ENCODE results near the gene SHCBP1. TPM values are rescaled to one million over a fixed set of nuclear protein-coding genes. Genes with fewer than 3 reads are reported as not detected.

Gene SHCBP1
- total RNA-seq, 3 donors from 2014 or later = 0.63 to 7.7 (median 2.3) TPM

DNA sequence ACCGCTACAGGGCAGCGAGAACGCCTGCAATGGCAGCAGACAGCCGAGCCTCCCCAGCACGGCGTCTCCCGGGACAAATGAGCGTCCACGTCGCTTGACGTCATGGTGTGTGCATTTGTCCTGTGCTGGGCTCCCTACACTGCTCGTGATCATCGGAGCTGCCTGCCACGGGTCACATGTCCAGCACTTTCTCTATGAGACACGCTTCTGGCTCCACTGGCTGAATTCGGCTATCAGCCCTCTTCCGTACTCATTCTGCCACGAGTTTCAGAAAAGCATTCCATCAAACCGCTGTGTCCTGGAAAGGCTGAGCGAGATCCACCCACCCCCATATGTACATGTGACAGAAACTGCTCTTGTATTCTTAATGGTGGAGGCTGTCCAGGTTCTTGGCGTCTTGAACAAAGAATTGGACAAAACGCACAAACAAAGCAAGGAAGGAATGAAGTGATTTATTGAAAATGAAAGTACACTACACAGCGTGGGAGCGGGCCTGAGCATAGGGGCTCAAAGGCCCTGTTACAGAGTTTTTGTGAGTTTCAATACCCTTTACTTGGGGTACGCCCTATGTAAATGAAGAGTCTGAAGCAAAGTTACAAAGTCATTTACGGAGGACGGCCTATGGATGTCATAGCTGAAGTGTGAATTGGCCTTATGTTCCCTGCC, 28.5 kb upstream of the SHCBP1 start:
- ATAC-seq (peak; percentile 57), DNase-seq (peak in 2 of 3 donors; percentile 41 to 59)
- no peaks in the 10 kb centered on the region for H3K9me3 ChIP-seq
- peaks cover 2% of the 10 kb centered on the region for H3K4me1 ChIP-seq (ENCODE audit: low read depth)
- TF ChIP-seq, protein P1, sequence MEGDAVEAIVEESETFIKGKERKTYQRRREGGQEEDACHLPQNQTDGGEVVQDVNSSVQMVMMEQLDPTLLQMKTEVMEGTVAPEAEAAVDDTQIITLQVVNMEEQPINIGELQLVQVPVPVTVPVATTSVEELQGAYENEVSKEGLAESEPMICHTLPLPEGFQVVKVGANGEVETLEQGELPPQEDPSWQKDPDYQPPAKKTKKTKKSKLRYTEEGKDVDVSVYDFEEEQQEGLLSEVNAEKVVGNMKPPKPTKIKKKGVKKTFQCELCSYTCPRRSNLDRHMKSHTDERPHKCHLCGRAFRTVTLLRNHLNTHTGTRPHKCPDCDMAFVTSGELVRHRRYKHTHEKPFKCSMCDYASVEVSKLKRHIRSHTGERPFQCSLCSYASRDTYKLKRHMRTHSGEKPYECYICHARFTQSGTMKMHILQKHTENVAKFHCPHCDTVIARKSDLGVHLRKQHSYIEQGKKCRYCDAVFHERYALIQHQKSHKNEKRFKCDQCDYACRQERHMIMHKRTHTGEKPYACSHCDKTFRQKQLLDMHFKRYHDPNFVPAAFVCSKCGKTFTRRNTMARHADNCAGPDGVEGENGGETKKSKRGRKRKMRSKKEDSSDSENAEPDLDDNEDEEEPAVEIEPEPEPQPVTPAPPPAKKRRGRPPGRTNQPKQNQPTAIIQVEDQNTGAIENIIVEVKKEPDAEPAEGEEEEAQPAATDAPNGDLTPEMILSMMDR (IDR thresholded peaks at IDR 0.05) = no peak
- intact Hi-C loops (cut with DNase I, micrococcal nuclease) = no loop called here
- H3K36me3 ChIP-seq (ENCODE audit: low read depth) = no peaks in the 10 kb centered on the region
- H3K4me3 ChIP-seq = no peak overlapping the region

DNA sequence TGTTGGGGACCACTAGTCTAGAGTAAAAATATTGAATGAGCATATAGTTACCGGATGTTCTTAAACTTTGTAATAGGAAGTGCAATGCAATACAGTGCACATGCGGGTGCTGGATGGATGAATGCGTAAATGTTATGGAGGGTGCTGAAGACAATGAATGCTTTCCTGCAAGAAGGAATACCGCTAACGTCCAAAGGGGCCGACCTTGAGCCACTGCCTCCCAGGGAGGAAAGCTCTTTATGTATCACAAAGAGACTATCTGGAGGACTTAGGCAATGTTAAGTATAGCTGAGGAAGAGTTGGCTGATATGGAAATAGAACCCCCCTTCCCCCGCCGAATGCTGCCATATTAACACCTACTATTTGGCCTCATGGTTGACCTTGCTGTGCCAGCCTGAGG, 27.5 kb upstream of the SHCBP1 start:
- Histone ChIP-seq H3K9me3 (no peaks in the 10 kb centered on the region), H3K4me3 (no peak overlapping the region), H3K4me1 (ENCODE audit: low read depth) (peaks cover 2% of the 10 kb centered on the region), H3K36me3 (ENCODE audit: low read depth) (no peaks in the 10 kb centered on the region)
- intact Hi-C loops (cut with DNase I, micrococcal nuclease) = no loop called here
- DNase-seq (no peak), ATAC-seq (no peak)
- TF ChIP-seq, protein P1 (IDR thresholded peaks at IDR 0.05) = no peak

DNA sequence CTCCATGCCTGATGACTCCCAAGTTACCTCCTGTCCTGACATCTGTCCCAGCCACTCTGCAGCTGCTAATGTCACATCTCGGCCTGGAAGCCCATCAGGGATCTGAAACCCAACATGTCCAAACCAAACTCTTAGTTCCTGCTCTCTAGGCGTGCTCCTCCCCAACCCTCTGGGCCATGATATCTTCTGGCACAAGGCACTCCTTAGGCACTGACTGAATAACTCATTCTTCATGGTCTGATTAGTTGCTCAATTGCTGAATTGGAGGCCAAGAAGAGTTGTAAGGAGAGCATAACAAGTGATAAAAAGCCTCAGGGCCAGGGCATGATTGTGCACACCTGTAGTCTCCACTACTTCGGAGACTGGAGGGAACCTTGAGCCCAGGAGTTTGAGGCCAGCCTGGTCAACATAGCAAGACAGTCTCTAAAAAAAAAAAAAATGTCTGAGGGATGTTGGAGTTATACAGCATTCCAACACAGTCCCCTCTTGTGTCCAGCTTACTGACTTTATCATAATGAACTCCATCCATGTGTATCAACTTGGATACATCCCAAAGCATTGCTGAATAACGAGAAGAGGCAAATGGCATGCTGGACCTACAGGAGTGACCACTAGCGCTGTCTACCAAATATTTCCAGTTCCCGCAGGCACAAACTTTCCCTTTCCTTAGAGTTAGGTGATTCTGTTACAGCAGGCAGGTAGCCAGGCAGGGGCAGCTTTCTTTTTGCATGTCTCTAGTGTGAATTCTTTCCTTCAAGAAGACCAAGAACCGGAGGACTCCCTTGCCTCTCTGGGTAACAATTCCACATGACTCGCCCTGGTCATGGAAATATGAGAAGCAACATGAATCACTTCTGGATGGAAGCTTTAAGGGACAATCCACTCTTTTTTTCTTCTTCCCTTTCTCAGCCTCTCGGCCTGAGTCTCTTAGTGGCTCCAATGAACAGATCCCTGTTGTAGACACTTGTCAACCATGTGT, 18.1 kb upstream of the SHCBP1 start:
- no peak for ATAC-seq
- H3K4me1 ChIP-seq (ENCODE audit: low read depth) = no peaks in the 10 kb centered on the region
- no peaks in the 10 kb centered on the region for H3K36me3 ChIP-seq (ENCODE audit: low read depth)

DNA sequence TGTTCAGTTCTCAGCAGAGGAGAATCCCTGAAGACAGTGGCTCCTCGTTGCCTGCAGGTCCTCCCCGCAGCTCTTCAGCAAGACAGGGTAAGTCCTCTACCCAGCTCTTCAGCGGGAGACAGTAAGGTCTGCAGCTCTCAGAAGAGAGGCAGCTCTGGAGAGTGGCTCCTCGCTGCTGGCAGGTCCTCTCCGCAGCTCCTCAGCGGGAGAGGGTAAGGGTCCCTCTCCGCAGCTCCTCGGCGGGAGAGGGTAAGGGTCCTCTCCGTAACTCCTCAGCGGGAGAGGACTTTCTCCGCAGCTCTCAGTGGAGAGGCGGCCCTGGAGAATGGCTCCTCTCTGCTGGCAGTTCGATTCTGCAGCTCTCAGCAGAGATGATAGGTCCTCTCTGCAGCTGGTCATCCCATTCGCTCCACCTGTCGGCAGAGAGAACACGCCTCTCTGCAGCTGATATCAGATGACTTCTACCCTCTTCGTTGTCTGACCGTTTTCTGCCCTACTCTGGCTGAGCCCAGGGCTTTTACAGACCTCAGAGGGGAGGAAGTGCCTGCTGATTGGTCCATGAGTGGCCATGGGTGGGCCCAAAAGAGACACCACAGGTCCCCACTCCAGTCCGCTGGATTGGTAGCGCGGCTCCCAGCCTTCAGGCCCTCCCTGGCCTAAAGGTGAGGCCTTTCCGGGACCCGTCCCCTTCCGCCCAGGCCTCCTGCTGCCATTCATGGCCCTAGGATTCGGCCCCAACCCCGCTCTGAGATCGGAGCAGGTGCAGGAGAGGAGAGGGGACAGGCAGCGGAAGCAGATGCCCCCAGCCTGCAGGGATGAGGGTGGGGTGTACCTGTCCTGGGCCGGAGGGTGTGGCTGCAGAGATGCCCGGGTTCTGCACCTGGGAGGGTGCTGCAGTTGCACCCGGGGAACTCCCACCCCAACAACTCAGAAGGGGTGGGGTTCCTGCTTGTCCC, 11.9 kb upstream of the SHCBP1 start:
- ATAC-seq = no peak

More for the DNA sequence above, 18.1 kb upstream of the SHCBP1 start:
- intact Hi-C loops (cut with DNase I, micrococcal nuclease) = no loop called here
- no peak for DNase-seq
- Histone ChIP-seq H3K4me3 (no peak overlapping the region), H3K9me3 (no peaks in the 10 kb centered on the region)
- TF ChIP-seq, protein P1 (IDR thresholded peaks at IDR 0.05) = no peak

More for the DNA sequence above, 11.9 kb upstream of the SHCBP1 start:
- TF ChIP-seq, protein P1 (IDR thresholded peaks at IDR 0.05) = no peak
- DNase-seq = no peak
- H3K9me3 ChIP-seq = no peaks in the 10 kb centered on the region
- no peaks in the 10 kb centered on the region for H3K36me3 ChIP-seq (ENCODE audit: low read depth)
- H3K4me1 ChIP-seq (ENCODE audit: low read depth) = no peaks in the 10 kb centered on the region
- no peak overlapping the region for H3K4me3 ChIP-seq
- intact Hi-C loops (cut with DNase I, micrococcal nuclease) = no loop called here

Measured in mucosa of descending colon (tissue), 3 donors.